ENCODE measurements around the gene YWHAE. TPM values are rescaled to one million over a fixed set of nuclear protein-coding genes. Genes with fewer than 3 reads are reported as not detected.
"Not testable (repeated sequence)": the region's sequence is repeated elsewhere in the genome, so short reads cannot be mapped to it uniquely, and the experiment has no call there.

Gene YWHAE
- total RNA-seq, 1 donor from 2014 or later, result 390 TPM

- DNase-seq (ENCODE audit: low read depth in 2 of 2), result no peak
Measured at GRCh38 chr17:1412185-1413110, 12.4 kb upstream of the YWHAE start.

- DNase-seq (ENCODE audit: low read depth in 2 of 2), result no peak
Measured at GRCh38 chr17:1402262-1402586, 2.2 kb upstream of the YWHAE start.

- DNase-seq (ENCODE audit: low read depth in 2 of 2), result peak in 1 of 2 donors; percentile 46
Measured at GRCh38 chr17:1398931-1399678, 917 bp downstream of the YWHAE start.

- DNase-seq (ENCODE audit: low read depth in 2 of 2), result no peak
Measured at GRCh38 chr17:1398028-1398427, 2.0 kb downstream of the YWHAE start.

GRCh38 chr17:1395876-1396665 is 4.0 kb downstream of the YWHAE start:
- DNase-seq (ENCODE audit: low read depth in 2 of 2), result not testable (repeated sequence)

GRCh38 chr17:1391577-1391976 is 8.4 kb downstream of the YWHAE start:
- DNase-seq (ENCODE audit: low read depth in 2 of 2), result no peak

- no peak for DNase-seq (ENCODE audit: low read depth in 2 of 2)
Measured at GRCh38 chr17:1390432-1391367, 9.3 kb downstream of the YWHAE start.

- DNase-seq (ENCODE audit: low read depth in 2 of 2), result not testable (repeated sequence)
Measured at GRCh38 chr17:1387490-1388227, 12.4 kb downstream of the YWHAE start.

- not testable (repeated sequence) for DNase-seq (ENCODE audit: low read depth in 2 of 2)
Measured at GRCh38 chr17:1386675-1387190, 13.3 kb downstream of the YWHAE start.

GRCh38 chr17:1386265-1386664 is 13.8 kb downstream of the YWHAE start:
- DNase-seq (ENCODE audit: low read depth in 2 of 2), result no peak

- no peak for DNase-seq (ENCODE audit: low read depth in 2 of 2)
Measured at GRCh38 chr17:1385861-1386260, 14.2 kb downstream of the YWHAE start.

GRCh38 chr17:1384905-1385435 is 15.1 kb downstream of the YWHAE start:
- no peak for DNase-seq (ENCODE audit: low read depth in 2 of 2)

- peak in 1 of 2 donors; percentile 44 for DNase-seq (ENCODE audit: low read depth in 2 of 2)
Measured at GRCh38 chr17:1379930-1380313, 20.1 kb downstream of the YWHAE start.

GRCh38 chr17:1379208-1379929 is 20.7 kb downstream of the YWHAE start:
- no peak for DNase-seq (ENCODE audit: low read depth in 2 of 2)

- DNase-seq (ENCODE audit: low read depth in 2 of 2), result not testable (repeated sequence)
Measured at GRCh38 chr17:1378476-1378860, 21.6 kb downstream of the YWHAE start.

- DNase-seq (ENCODE audit: low read depth in 2 of 2), result no peak
Measured at GRCh38 chr17:1377334-1377733, 22.7 kb downstream of the YWHAE start.

- no peak for DNase-seq (ENCODE audit: low read depth in 2 of 2)
Measured at GRCh38 chr17:1376061-1376460, 24.0 kb downstream of the YWHAE start.

GRCh38 chr17:1375615-1376014 is 24.4 kb downstream of the YWHAE start:
- DNase-seq (ENCODE audit: low read depth in 2 of 2), result no peak

All from dermis microvascular lymphatic vessel endothelial cell (primary cell).